ENCODE measurements around the gene CCSAP. TPM values are rescaled to one million over a fixed set of nuclear protein-coding genes. Genes with fewer than 3 reads are reported as not detected.

Gene CCSAP
- total RNA-seq, 1 experiment from 2014 or later: 8.6 TPM

DNA sequence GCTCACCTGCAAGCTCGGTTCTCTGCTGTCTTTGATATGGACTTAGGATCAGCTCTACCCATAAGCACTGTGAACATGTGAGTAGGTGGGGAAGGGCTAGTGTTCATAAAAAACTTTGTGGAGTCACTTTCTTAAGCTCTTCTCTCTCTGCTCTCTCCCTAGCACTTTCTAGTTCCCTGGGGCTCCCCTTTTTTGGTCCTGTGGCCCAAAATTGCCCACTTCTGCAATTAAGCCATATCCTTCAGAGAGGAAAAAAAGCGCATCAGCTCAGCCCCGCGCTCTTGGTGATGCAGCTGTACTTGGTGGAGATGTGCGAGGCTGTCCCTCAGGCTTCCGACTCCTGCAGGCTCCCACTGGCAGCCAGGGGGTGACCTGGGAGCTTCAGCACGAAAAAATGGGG lies 23.4 kb downstream of the CCSAP start:
- ChIA-PET POLR2A (interaction anchor here (0.7 kb wide), 1 partner anchor 628 kb away, joined by 3 read pairs; no protein-coding TSS in a partner anchor), CTCF (interaction anchor here (0.9 to 1.4 kb wide), 3 partner anchors 16 to 163 kb away, joined by 4 read pairs; no protein-coding TSS in a partner anchor)
- Mint-ChIP-seq H3K4me3 (no peak overlapping the region), H3K9me3 (no peaks in the 10 kb centered on the region), H3K36me3 (peaks cover 12% of the 10 kb centered on the region), H3K27ac (no peak overlapping the region), H3K27me3 (ENCODE audit: low read depth) (no peaks in the 10 kb centered on the region), H3K4me1 (no peaks in the 10 kb centered on the region)
- TF ChIP-seq, protein P1, sequence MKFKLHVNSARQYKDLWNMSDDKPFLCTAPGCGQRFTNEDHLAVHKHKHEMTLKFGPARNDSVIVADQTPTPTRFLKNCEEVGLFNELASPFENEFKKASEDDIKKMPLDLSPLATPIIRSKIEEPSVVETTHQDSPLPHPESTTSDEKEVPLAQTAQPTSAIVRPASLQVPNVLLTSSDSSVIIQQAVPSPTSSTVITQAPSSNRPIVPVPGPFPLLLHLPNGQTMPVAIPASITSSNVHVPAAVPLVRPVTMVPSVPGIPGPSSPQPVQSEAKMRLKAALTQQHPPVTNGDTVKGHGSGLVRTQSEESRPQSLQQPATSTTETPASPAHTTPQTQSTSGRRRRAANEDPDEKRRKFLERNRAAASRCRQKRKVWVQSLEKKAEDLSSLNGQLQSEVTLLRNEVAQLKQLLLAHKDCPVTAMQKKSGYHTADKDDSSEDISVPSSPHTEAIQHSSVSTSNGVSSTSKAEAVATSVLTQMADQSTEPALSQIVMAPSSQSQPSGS (CRISPR knock-in tag; IDR thresholded peaks at IDR 0.05; ENCODE audit: borderline replicate concordance, low read depth): no peak
- TF ChIP-seq IRF2 (CRISPR knock-in tag; IDR thresholded peaks at IDR 0.05; ENCODE audit: borderline replicate concordance, low read depth) (no peak), NFATC4 (CRISPR knock-in tag; IDR thresholded peaks at IDR 0.05) (no peak), RORB (CRISPR knock-in tag; IDR thresholded peaks at IDR 0.05) (no peak), CREB1 (CRISPR knock-in tag; IDR thresholded peaks at IDR 0.05) (no peak), TCF7 (CRISPR knock-in tag; IDR thresholded peaks at IDR 0.05; ENCODE audit: low read depth) (no peak)
- TF ChIP-seq, protein P2, sequence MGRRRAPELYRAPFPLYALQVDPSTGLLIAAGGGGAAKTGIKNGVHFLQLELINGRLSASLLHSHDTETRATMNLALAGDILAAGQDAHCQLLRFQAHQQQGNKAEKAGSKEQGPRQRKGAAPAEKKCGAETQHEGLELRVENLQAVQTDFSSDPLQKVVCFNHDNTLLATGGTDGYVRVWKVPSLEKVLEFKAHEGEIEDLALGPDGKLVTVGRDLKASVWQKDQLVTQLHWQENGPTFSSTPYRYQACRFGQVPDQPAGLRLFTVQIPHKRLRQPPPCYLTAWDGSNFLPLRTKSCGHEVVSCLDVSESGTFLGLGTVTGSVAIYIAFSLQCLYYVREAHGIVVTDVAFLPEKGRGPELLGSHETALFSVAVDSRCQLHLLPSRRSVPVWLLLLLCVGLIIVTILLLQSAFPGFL (CRISPR knock-in tag; IDR thresholded peaks at IDR 0.05; ENCODE audit: borderline replicate concordance): no peak
- TF ChIP-seq, protein P3, sequence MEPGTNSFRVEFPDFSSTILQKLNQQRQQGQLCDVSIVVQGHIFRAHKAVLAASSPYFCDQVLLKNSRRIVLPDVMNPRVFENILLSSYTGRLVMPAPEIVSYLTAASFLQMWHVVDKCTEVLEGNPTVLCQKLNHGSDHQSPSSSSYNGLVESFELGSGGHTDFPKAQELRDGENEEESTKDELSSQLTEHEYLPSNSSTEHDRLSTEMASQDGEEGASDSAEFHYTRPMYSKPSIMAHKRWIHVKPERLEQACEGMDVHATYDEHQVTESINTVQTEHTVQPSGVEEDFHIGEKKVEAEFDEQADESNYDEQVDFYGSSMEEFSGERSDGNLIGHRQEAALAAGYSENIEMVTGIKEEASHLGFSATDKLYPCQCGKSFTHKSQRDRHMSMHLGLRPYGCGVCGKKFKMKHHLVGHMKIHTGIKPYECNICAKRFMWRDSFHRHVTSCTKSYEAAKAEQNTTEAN (CRISPR knock-in tag; IDR thresholded peaks at IDR 0.05): no peak
- TF ChIP-seq, protein P4, sequence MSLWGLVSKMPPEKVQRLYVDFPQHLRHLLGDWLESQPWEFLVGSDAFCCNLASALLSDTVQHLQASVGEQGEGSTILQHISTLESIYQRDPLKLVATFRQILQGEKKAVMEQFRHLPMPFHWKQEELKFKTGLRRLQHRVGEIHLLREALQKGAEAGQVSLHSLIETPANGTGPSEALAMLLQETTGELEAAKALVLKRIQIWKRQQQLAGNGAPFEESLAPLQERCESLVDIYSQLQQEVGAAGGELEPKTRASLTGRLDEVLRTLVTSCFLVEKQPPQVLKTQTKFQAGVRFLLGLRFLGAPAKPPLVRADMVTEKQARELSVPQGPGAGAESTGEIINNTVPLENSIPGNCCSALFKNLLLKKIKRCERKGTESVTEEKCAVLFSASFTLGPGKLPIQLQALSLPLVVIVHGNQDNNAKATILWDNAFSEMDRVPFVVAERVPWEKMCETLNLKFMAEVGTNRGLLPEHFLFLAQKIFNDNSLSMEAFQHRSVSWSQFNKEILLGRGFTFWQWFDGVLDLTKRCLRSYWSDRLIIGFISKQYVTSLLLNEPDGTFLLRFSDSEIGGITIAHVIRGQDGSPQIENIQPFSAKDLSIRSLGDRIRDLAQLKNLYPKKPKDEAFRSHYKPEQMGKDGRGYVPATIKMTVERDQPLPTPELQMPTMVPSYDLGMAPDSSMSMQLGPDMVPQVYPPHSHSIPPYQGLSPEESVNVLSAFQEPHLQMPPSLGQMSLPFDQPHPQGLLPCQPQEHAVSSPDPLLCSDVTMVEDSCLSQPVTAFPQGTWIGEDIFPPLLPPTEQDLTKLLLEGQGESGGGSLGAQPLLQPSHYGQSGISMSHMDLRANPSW (CRISPR knock-in tag; conservative IDR thresholded peaks at IDR 0.05; ENCODE audit: low read depth): no peak
- ATAC-seq: no peak
- DNase-seq (ENCODE audit: low spot score): no peak

DNA sequence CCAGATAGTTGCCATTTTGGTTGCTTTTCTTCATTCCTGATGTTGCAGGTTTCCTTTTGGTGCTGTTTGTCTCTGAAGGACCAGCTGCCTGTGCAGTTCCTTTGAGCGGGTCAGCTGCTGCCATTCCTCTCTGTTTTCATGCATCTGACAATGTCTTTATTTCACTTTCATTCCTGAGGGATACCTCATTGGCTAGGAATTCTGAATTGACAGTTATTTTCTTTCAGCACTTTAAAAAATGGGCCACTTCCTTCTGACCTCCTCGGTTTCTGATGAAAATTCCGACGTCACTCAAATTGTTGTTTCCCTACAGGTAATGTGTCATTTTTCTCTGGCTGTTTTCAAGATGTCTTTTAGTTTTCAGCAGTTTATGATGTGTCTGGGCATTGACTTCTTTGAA lies 24.8 kb downstream of the CCSAP start:
- peaks cover 4% of the 10 kb centered on the region for H3K36me3 Mint-ChIP-seq
- H3K9me3 Mint-ChIP-seq: no peaks in the 10 kb centered on the region
- DNase-seq (ENCODE audit: low spot score) (no peak), ATAC-seq (no peak)
- ChIA-PET CTCF (no interaction called here), POLR2A (no interaction called here)
- H3K4me1 Mint-ChIP-seq: no peaks in the 10 kb centered on the region
- no peak overlapping the region for H3K27ac Mint-ChIP-seq
- no peaks in the 10 kb centered on the region for H3K27me3 Mint-ChIP-seq (ENCODE audit: low read depth)
- H3K4me3 Mint-ChIP-seq: no peak overlapping the region
- no peak for TF ChIP-seq JAZF1 (CRISPR knock-in tag; IDR thresholded peaks at IDR 0.05)

DNA sequence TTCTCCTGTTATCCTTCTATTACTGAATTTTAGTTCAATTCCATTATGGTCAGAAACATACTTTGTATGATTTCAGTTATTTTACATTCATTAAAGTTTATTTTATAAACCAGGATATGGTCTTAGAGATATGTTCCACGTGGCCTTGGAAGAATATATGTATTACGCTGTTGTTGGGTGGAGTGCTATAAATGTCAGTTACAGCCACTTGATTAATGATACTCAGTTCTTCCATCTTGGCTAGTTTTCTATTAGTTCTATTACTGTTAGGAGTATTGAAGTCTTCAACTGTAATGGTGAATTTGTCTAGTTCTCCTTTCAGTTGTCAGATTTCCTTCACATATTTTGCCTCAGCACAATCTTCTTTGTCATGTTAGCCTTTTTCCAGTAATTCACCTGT lies 26.7 kb downstream of the CCSAP start:
- no peak overlapping the region for H3K27ac Mint-ChIP-seq
- ChIA-PET CTCF (no interaction called here), POLR2A (no interaction called here)
- ATAC-seq (no peak), DNase-seq (ENCODE audit: low spot score) (no peak)
- H3K4me3 Mint-ChIP-seq: no peak overlapping the region
- no peaks in the 10 kb centered on the region for H3K4me1 Mint-ChIP-seq
- no peaks in the 10 kb centered on the region for H3K27me3 Mint-ChIP-seq (ENCODE audit: low read depth)
- H3K9me3 Mint-ChIP-seq: no peaks in the 10 kb centered on the region
- peaks cover 4% of the 10 kb centered on the region for H3K36me3 Mint-ChIP-seq
- TF ChIP-seq, protein P5, sequence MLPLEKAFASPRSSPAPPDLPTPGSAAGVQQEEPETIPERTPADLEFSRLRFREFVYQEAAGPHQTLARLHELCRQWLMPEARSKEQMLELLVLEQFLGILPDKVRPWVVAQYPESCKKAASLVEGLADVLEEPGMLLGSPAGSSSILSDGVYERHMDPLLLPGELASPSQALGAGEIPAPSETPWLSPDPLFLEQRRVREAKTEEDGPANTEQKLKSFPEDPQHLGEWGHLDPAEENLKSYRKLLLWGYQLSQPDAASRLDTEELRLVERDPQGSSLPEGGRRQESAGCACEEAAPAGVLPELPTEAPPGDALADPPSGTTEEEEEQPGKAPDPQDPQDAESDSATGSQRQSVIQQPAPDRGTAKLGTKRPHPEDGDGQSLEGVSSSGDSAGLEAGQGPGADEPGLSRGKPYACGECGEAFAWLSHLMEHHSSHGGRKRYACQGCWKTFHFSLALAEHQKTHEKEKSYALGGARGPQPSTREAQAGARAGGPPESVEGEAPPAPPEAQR (CRISPR knock-in tag; IDR thresholded peaks at IDR 0.05): no peak
- no peak for TF ChIP-seq NR3C1 (CRISPR knock-in tag; conservative IDR thresholded peaks at IDR 0.05; ENCODE audit: low read depth)
- TF ChIP-seq, protein P6, sequence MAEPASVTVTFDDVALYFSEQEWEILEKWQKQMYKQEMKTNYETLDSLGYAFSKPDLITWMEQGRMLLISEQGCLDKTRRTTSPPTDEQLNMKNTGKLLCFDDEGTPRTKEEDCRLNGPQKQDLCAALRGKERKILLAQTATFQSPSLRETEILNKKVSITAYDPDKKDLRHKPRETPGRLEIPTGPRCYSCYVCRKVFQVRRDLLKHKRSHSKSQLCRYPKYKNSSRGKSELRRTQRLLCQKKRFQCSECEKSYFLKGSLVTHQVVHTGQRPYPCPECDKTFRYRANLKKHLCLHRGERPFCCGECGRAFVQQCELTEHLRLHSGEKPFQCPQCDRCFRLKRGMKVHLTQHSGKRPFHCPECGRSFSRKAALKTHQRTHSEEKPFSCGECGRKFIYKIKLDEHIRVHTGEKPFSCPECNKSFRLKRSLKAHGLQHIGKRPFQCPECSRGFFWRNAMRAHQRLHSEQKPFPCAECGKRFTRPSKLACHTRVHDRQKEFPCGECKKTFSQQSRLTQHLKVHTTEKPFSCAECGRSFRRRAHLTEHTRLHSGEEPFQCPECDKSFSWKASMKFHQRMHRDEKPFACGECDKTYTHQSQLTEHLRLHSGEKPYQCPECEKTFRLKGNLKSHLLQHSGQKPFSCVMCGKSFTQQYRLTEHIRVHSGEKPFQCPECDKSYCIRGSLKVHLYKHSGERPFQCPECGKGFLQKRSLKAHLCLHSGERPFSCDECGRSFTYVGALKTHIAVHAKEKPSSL (CRISPR knock-in tag; conservative IDR thresholded peaks at IDR 0.05): no peak
- TF ChIP-seq, protein P7, sequence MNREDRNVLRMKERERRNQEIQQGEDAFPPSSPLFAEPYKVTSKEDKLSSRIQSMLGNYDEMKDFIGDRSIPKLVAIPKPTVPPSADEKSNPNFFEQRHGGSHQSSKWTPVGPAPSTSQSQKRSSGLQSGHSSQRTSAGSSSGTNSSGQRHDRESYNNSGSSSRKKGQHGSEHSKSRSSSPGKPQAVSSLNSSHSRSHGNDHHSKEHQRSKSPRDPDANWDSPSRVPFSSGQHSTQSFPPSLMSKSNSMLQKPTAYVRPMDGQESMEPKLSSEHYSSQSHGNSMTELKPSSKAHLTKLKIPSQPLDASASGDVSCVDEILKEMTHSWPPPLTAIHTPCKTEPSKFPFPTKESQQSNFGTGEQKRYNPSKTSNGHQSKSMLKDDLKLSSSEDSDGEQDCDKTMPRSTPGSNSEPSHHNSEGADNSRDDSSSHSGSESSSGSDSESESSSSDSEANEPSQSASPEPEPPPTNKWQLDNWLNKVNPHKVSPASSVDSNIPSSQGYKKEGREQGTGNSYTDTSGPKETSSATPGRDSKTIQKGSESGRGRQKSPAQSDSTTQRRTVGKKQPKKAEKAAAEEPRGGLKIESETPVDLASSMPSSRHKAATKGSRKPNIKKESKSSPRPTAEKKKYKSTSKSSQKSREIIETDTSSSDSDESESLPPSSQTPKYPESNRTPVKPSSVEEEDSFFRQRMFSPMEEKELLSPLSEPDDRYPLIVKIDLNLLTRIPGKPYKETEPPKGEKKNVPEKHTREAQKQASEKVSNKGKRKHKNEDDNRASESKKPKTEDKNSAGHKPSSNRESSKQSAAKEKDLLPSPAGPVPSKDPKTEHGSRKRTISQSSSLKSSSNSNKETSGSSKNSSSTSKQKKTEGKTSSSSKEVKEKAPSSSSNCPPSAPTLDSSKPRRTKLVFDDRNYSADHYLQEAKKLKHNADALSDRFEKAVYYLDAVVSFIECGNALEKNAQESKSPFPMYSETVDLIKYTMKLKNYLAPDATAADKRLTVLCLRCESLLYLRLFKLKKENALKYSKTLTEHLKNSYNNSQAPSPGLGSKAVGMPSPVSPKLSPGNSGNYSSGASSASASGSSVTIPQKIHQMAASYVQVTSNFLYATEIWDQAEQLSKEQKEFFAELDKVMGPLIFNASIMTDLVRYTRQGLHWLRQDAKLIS (CRISPR knock-in tag; IDR thresholded peaks at IDR 0.05; ENCODE audit: borderline replicate concordance): no peak
- no peak for TF ChIP-seq FOXK1 (CRISPR knock-in tag; IDR thresholded peaks at IDR 0.05)
- no peak for TF ChIP-seq ZNF423 (CRISPR knock-in tag; IDR thresholded peaks at IDR 0.05)
- TF ChIP-seq EMX1 (CRISPR knock-in tag; IDR thresholded peaks at IDR 0.05): no peak
- TF ChIP-seq, protein P8, sequence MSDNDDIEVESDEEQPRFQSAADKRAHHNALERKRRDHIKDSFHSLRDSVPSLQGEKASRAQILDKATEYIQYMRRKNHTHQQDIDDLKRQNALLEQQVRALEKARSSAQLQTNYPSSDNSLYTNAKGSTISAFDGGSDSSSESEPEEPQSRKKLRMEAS (CRISPR knock-in tag; IDR thresholded peaks at IDR 0.05): no peak
